PFSK-1 (cell line): Measurements from ENCODE around the gene ZNF540.

Experiments
- REST ChIP-seq, 2 experiments: IDR thresholded peaks; 2 replicates each; pipeline versions ENCODE4 v1.6.1 to v1.8.0; 2011 to 2012; ENCODE audit warnings: low read depth in 2 of 2, low read length in 2 of 2, control low read depth in 1 of 2, inconsistent platforms in 1 of 2, mild to moderate bottlenecking in 1 of 2, moderate library complexity in 1 of 2; ENCODE audit not compliant: insufficient read depth in 1 of 2
- SIN3A ChIP-seq: IDR thresholded peaks from 2 replicates; pipeline ENCODE4 v1.6.1; 2012; ENCODE audit warnings: mild to moderate bottlenecking, low read length, moderate library complexity, borderline replicate concordance; ENCODE audit not compliant: insufficient read depth

DNA sequence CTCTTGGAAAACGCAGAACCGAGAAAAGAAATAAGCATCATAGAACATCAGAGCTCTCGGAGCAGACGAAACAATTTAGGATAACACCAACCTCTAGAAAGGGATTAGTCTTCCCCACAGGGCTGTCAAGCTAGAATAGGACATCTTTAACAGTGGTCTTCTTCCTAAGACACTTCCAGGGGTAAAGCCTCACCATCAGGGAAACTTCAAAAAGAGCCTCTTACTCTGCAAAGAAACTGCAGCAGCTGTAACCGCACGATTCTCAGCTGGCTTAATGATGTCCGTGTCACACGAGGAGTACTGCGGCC lies 726 bp upstream of the ZNF540 start:
- TF ChIP-seq SIN3A (no peak), REST (IDR thresholded peaks at IDR 0.05; ENCODE audit: insufficient read depth in 1 of 2, low read depth in 2 of 2, low read length in 2 of 2) (no peak)
